Measurements from ENCODE around the gene FAM163B.

Gene FAM163B

GRCh38 chr9:133580419-133580738 is 28.8 kb downstream of the FAM163B start:
- DNase-seq, result no peak

GRCh38 chr9:133579601-133580418 is 29.4 kb downstream of the FAM163B start:
- no peak for DNase-seq

GRCh38 chr9:133578524-133579441 is 30.4 kb downstream of the FAM163B start:
- DNase-seq, result no peak

- DNase-seq, result no peak
Observed at GRCh38 chr9:133577737-133578112, 31.5 kb downstream of the FAM163B start.

GRCh38 chr9:133576875-133577736 is 32.1 kb downstream of the FAM163B start:
- no peak for DNase-seq

- DNase-seq, result no peak
Observed at GRCh38 chr9:133576031-133576874, 32.9 kb downstream of the FAM163B start.

- DNase-seq, result no peak
Observed at GRCh38 chr9:133575186-133576030, 33.8 kb downstream of the FAM163B start.

- DNase-seq, result no peak
Observed at GRCh38 chr9:133574771-133575170, 34.4 kb downstream of the FAM163B start.

- no peak for DNase-seq
Observed at GRCh38 chr9:133573791-133574515, 35.2 kb downstream of the FAM163B start.

GRCh38 chr9:133572821-133573361 is 36.3 kb downstream of the FAM163B start:
- DNase-seq, result no peak

GRCh38 chr9:133571896-133572595 is 37.1 kb downstream of the FAM163B start:
- DNase-seq, result no peak

- DNase-seq, result no peak
Observed at GRCh38 chr9:133571391-133571890, 37.7 kb downstream of the FAM163B start.

GRCh38 chr9:133570691-133571080 is 38.5 kb downstream of the FAM163B start:
- DNase-seq, result no peak

GRCh38 chr9:133569891-133570690 is 39.1 kb downstream of the FAM163B start:
- no peak for DNase-seq

- DNase-seq, result no peak
Observed at GRCh38 chr9:133569121-133569785, 39.9 kb downstream of the FAM163B start.

- DNase-seq, result no peak
Observed at GRCh38 chr9:133568186-133568585, 41.0 kb downstream of the FAM163B start.

- no peak for DNase-seq
Observed at GRCh38 chr9:133566817-133567216, 42.4 kb downstream of the FAM163B start.

- no peak for DNase-seq
Observed at GRCh38 chr9:133566382-133566781, 42.8 kb downstream of the FAM163B start.
